CD14-positive monocyte (primary cell): ENCODE data around the gene VSTM2L. TPM values are rescaled to one million over a fixed set of nuclear protein-coding genes. Genes with fewer than 3 reads are reported as not detected.

Experiments used
- DNase-seq, 3 donors: peaks; one replicate each; pipeline ENCODE4 v3.0.0-alpha.2; 2011 to 2022
- H2AFZ ChIP-seq: 2 replicates; pipeline ENCODE4 v1.6.0; 2012; ENCODE audit warnings: mild to moderate bottlenecking, low read depth, low read length, inconsistent platforms; ENCODE audit not compliant: insufficient read depth, poor library complexity, severe bottlenecking
- H3K27ac ChIP-seq, 2 donors: 1 replicate in 1 of 2; 2 replicates in 1 of 2; pipeline ENCODE4 v1.5.1; 2012 to 2013; ENCODE audit warnings: low read length in 2 of 2, control low read depth in 1 of 2, inconsistent platforms in 1 of 2, low read depth in 1 of 2, mild to moderate bottlenecking in 1 of 2
- H3K27me3 ChIP-seq, 2 donors: one replicate each; pipeline versions ENCODE4 v1.6.0 to v1.6.1; 2011 to 2013; ENCODE audit warnings: low read length in 2 of 2; ENCODE audit not compliant: control insufficient read depth in 2 of 2, insufficient read depth in 2 of 2
- H3K36me3 ChIP-seq, 2 donors: replicated peaks in 1 of 2; 1 replicate in 1 of 2; 2 replicates in 1 of 2; pipeline versions ENCODE4 v1.5.1 to v1.6.1; 2012 to 2013; ENCODE audit warnings: low read length in 2 of 2, control low read depth in 1 of 2, inconsistent platforms in 1 of 2, mild to moderate bottlenecking in 1 of 2; ENCODE audit not compliant: insufficient read depth in 2 of 2, control insufficient read depth in 1 of 2
- H3K4me1 ChIP-seq, 2 donors: 1 replicate in 1 of 2; 2 replicates in 1 of 2; pipeline versions ENCODE4 v1.5.1 to v1.6.1; 2012 to 2013; ENCODE audit warnings: low read length in 2 of 2, control low read depth in 1 of 2, inconsistent platforms in 1 of 2, mild to moderate bottlenecking in 1 of 2, moderate library complexity in 1 of 2; ENCODE audit not compliant: insufficient read depth in 2 of 2, control insufficient read depth in 1 of 2
- H3K4me2 ChIP-seq: replicated peaks from 2 replicates; pipeline ENCODE3; 2012; ENCODE audit warnings: low read length, moderate library complexity, mild to moderate bottlenecking; ENCODE audit not compliant: poor library complexity, severe bottlenecking; ENCODE audit errors: extremely low read depth
- H3K4me3 ChIP-seq, 3 experiments: fragments of 200-600 bp in 1 of 3; sonication (generic) in 1 of 3; replicated peaks in 1 of 3; 1 replicate in 2 of 3; 2 replicates in 1 of 3; pipeline ENCODE4 v1.5.1; 2011 to 2013; ENCODE audit warnings: low read length in 3 of 3, mild to moderate bottlenecking in 3 of 3, control low read depth in 2 of 3, low read depth in 2 of 3, inconsistent platforms in 1 of 3, moderate library complexity in 1 of 3
- H3K79me2 ChIP-seq: 2 replicates; pipeline ENCODE4 v1.6.0; 2012; ENCODE audit warnings: mild to moderate bottlenecking, control low read depth, inconsistent platforms, low read length, moderate library complexity; ENCODE audit not compliant: insufficient read depth
- H3K9ac ChIP-seq: 2 replicates; pipeline ENCODE4 v1.6.0; 2017; ENCODE audit warnings: low read length, mild to moderate bottlenecking; ENCODE audit not compliant: insufficient read depth, poor library complexity, severe bottlenecking
- H3K9me3 ChIP-seq, 2 donors: replicated peaks in 1 of 2; 1 replicate in 1 of 2; 2 replicates in 1 of 2; pipeline versions ENCODE4 v1.5.1 to v1.6.1; 2012 to 2013; ENCODE audit warnings: low read length in 2 of 2, control low read depth in 1 of 2; ENCODE audit not compliant: control insufficient read depth in 1 of 2, insufficient read depth in 1 of 2
- H4K20me1 ChIP-seq: 2 replicates; pipeline ENCODE4 v1.6.0; 2012; ENCODE audit warnings: mild to moderate bottlenecking, low read length, control low read depth, moderate library complexity; ENCODE audit not compliant: insufficient read depth
- H3K27ac Mint-ChIP-seq, 7 donors: one replicate each; pipeline ENCODE4 v1.8.0; 2020; ENCODE audit warnings: mild to moderate bottlenecking in 7 of 7, mixed read lengths in 7 of 7, moderate library complexity in 6 of 7, inconsistent platforms in 2 of 7
- H3K27me3 Mint-ChIP-seq, 3 donors: one replicate each; pipeline ENCODE4 v1.8.0; 2021 to 2022; ENCODE audit warnings: low read depth in 3 of 3, mild to moderate bottlenecking in 3 of 3, mixed read lengths in 3 of 3, moderate library complexity in 3 of 3, inconsistent platforms in 1 of 3
- H3K36me3 Mint-ChIP-seq, 2 donors: one replicate each; pipeline ENCODE4 v1.8.0; 2020; ENCODE audit warnings: mixed read lengths in 2 of 2, inconsistent platforms in 1 of 2, mild to moderate bottlenecking in 1 of 2
- H3K4me1 Mint-ChIP-seq: one replicate; pipeline ENCODE4 v1.8.0; 2020; ENCODE audit warnings: mild to moderate bottlenecking, mixed read lengths
- H3K4me3 Mint-ChIP-seq, 2 donors: one replicate each; pipeline ENCODE4 v1.8.0; 2020; ENCODE audit warnings: mild to moderate bottlenecking in 2 of 2, mixed read lengths in 2 of 2, moderate library complexity in 1 of 2
- H3K9me3 Mint-ChIP-seq, 7 donors: one replicate each; pipeline ENCODE4 v1.8.0; 2020 to 2022; ENCODE audit warnings: mixed read lengths in 7 of 7, mild to moderate bottlenecking in 6 of 7, moderate library complexity in 6 of 7, inconsistent platforms in 2 of 7
- WGBS: methylation state at CpG from one replicate; pipeline ENCODE4 v1.1.5; 2013; ENCODE audit warnings: missing lambda C conversion rate; ENCODE audit not compliant: insufficient coverage; 5-methylcytosine and 5-hydroxymethylcytosine counted together
- intact Hi-C, 2 donors: fragments of 100-400 bp; cut with micrococcal nuclease; formaldehyde crosslinking; loops; one replicate each; pipeline versions ENCODE4 v1.15.0 to v1.15.1; 2023
- polyA plus RNA-seq, 3 donors: library from polyadenylated mRNA; depleted of rRNA in 1 of 3; unstranded in 2 of 3; stranded (reverse) in 1 of 3; fragments of 300-500 nt in 2 of 3; fragments of >200 nt in 1 of 3; fragmentation: Illumina TruSeq in 2 of 3; gene quantifications; 1 replicate in 2 of 3; 2 replicates in 1 of 3; pipeline ENCODE4 v1.2.3, GENCODE V29; 2012 to 2021
- TF ChIP-seq, protein P1 (sequence below): fragments of 200-600 bp; IDR thresholded peaks from one replicate; pipeline ENCODE4 v1.8.0; 2022; ENCODE audit warnings: antibody characterized with exemption, mild to moderate bottlenecking

The VSTM2L gene
- polyA plus RNA-seq, 3 donors = not detected

DNA sequence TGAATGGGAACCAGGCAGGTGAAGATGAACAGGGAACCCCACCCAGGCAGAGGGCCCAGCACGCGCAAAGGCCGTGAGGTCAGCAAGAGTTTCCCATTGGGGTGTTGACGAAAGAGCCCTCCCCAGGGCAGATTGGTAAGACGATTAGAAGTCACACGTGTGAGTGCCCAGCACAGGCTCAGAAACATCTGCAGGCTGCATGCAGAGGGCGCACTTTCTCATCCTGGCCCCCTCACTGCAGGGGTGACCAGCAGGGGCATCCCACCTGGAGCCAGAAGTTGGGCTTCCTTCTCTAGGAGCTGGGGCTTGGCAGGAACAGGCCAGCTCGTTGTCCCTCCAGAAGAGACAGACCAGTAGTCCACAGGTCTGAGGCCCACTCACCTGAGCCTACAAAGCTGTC lies 38.4 kb downstream of the VSTM2L start:
- Mint-ChIP-seq H3K4me3 (no peak overlapping the region), H3K9me3 (peaks cover 0 to 3% (median 0%) of the 10 kb centered on the region in 7 donors), H3K36me3 (no peaks in the 10 kb centered on the region), H3K27me3 (peaks cover 1 to 5% (median 2%) of the 10 kb centered on the region in 3 donors), H3K4me1 (no peaks in the 10 kb centered on the region), H3K27ac (no peak overlapping the region)
- 84% methylated on average over 8 of the region's 8 CpGs for WGBS
- no peaks in the 10 kb centered on the region for H3K4me1 ChIP-seq
- no peaks in the 10 kb centered on the region for H3K9me3 ChIP-seq
- no peak overlapping the region for H3K4me3 ChIP-seq
- H3K27me3 ChIP-seq = no peaks in the 10 kb centered on the region
- H3K4me2 ChIP-seq = no peak overlapping the region
- no peaks in the 10 kb centered on the region for H3K79me2 ChIP-seq
- DNase-seq = no peak
- H3K9ac ChIP-seq = no peak overlapping the region
- intact Hi-C loops = no loop called here
- no peak overlapping the region for H2AFZ ChIP-seq
- no peak overlapping the region for H3K27ac ChIP-seq
- H3K36me3 ChIP-seq = no peaks in the 10 kb centered on the region
- TF ChIP-seq, protein P1, sequence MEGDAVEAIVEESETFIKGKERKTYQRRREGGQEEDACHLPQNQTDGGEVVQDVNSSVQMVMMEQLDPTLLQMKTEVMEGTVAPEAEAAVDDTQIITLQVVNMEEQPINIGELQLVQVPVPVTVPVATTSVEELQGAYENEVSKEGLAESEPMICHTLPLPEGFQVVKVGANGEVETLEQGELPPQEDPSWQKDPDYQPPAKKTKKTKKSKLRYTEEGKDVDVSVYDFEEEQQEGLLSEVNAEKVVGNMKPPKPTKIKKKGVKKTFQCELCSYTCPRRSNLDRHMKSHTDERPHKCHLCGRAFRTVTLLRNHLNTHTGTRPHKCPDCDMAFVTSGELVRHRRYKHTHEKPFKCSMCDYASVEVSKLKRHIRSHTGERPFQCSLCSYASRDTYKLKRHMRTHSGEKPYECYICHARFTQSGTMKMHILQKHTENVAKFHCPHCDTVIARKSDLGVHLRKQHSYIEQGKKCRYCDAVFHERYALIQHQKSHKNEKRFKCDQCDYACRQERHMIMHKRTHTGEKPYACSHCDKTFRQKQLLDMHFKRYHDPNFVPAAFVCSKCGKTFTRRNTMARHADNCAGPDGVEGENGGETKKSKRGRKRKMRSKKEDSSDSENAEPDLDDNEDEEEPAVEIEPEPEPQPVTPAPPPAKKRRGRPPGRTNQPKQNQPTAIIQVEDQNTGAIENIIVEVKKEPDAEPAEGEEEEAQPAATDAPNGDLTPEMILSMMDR = no peak
- no peaks in the 10 kb centered on the region for H4K20me1 ChIP-seq

DNA sequence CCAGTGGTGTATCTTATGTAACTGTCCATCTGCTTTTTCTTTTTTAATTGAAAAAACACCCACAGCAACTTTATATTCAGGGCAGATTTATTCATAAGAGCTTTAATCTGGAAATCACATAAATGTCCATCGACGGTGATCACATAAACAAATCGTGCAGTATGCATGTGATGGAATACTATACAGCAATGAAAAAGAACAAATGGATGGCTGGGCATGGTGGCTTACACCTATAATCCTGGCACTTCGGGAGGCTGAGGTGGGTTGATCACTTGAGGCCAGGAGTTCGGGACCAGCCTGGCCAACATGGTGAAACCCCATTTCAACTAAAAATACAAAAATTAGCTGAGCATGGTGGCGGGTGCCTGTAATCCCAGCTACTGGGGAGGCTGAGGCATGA lies 39.1 kb downstream of the VSTM2L start:
- peaks cover 1 to 6% (median 2%) of the 10 kb centered on the region in 3 donors for H3K27me3 Mint-ChIP-seq
- Histone ChIP-seq H2AFZ (no peak overlapping the region), H3K4me2 (no peak overlapping the region), H3K27me3 (no peaks in the 10 kb centered on the region), H3K79me2 (no peaks in the 10 kb centered on the region), H3K27ac (no peak overlapping the region), H3K9ac (no peak overlapping the region), H4K20me1 (no peaks in the 10 kb centered on the region), H3K36me3 (no peaks in the 10 kb centered on the region), H3K4me3 (no peak overlapping the region), H3K9me3 (no peaks in the 10 kb centered on the region), H3K4me1 (no peaks in the 10 kb centered on the region)
- DNase-seq = no peak
- WGBS = no CpG with 5 or more reads among the region's 6 CpGs
- H3K9me3 Mint-ChIP-seq = peaks cover 0 to 3% (median 0%) of the 10 kb centered on the region in 7 donors
- no peak overlapping the region for H3K27ac Mint-ChIP-seq
- TF ChIP-seq, protein P1 = no peak
- H3K4me3 Mint-ChIP-seq = no peak overlapping the region
- H3K36me3 Mint-ChIP-seq = no peaks in the 10 kb centered on the region
- no peaks in the 10 kb centered on the region for H3K4me1 Mint-ChIP-seq
- intact Hi-C loops = no loop called here
